Osteoblast (primary cell): ENCODE measurements around the gene SOCS2. TPM values are rescaled to one million over a fixed set of nuclear protein-coding genes. Genes with fewer than 3 reads are reported as not detected.
A peak's percentile ranks its signal among the peaks of the same experiment; 100 is the strongest.

ENCODE experiments used
- DNase-seq: peaks from one replicate; pipeline ENCODE4 v3.0.0; 2011; ENCODE audit warnings: low spot score, mixed read lengths; ENCODE audit not compliant: insufficient read length; ENCODE audit errors: missing footprints
- H2AFZ ChIP-seq: 2 replicates; pipeline ENCODE4 v1.6.0; 2011; ENCODE audit warnings: mild to moderate bottlenecking, low read length
- H3K27ac ChIP-seq: 2 replicates; pipeline ENCODE4 v1.5.1; 2011; ENCODE audit warnings: mild to moderate bottlenecking, low read depth, low read length, moderate library complexity
- H3K27me3 ChIP-seq: 2 replicates; pipeline ENCODE4 v1.6.0; 2012; ENCODE audit warnings: mild to moderate bottlenecking, control low read depth, inconsistent platforms, low read length, moderate library complexity; ENCODE audit not compliant: insufficient read depth
- H3K36me3 ChIP-seq: 2 replicates; pipeline ENCODE4 v1.5.1; 2011; ENCODE audit warnings: mild to moderate bottlenecking, low read length, control low read depth, moderate library complexity; ENCODE audit not compliant: insufficient read depth
- H3K4me1 ChIP-seq: 2 replicates; pipeline ENCODE4 v1.5.1; 2011; ENCODE audit warnings: mild to moderate bottlenecking, low read length, control low read depth, moderate library complexity; ENCODE audit not compliant: insufficient read depth
- H3K4me2 ChIP-seq: 2 replicates; pipeline ENCODE4 v1.6.0; 2011; ENCODE audit warnings: mild to moderate bottlenecking, low read length; ENCODE audit not compliant: insufficient read depth
- H3K4me3 ChIP-seq: fragments of 200-600 bp; sonication (generic); 3 replicates; pipeline ENCODE4 v1.5.1; 2012; ENCODE audit warnings: mild to moderate bottlenecking, low read length, inconsistent platforms; ENCODE audit not compliant: insufficient read depth
- H3K79me2 ChIP-seq: 2 replicates; pipeline ENCODE4 v1.6.0; 2012; ENCODE audit warnings: mild to moderate bottlenecking, low read length, control low read depth, inconsistent platforms; ENCODE audit not compliant: insufficient read depth
- H3K9me3 ChIP-seq: 2 replicates; pipeline ENCODE4 v1.5.1; 2011; ENCODE audit warnings: low read depth, low read length, control low read depth
- H4K20me1 ChIP-seq: 2 replicates; pipeline ENCODE4 v1.6.0; 2012; ENCODE audit warnings: mild to moderate bottlenecking, low read length, control low read depth; ENCODE audit not compliant: insufficient read depth
- CTCF ChIP-seq: IDR thresholded peaks from 2 replicates; pipeline ENCODE4 v1.5.1; 2011; ENCODE audit warnings: mild to moderate bottlenecking, low read depth, low read length, moderate library complexity; ENCODE audit errors: extremely low read depth
- total RNA-seq: library from RNA; depleted of rRNA; stranded (reverse); fragments of >200 nt; gene quantifications from 2 replicates; pipeline ENCODE4 v1.2.3, GENCODE V29; 2012

The SOCS2 gene
- total RNA-seq, 1 donor: 32.6 TPM

GRCh38 chr12:93569301-93569655 lies 3.2 kb upstream of the SOCS2 start:
- no peak overlapping the region for H3K27ac ChIP-seq
- no peak for TF ChIP-seq CTCF
- H3K79me2 ChIP-seq: peaks cover 10% of the 10 kb centered on the region

GRCh38 chr12:93569656-93570551 lies 2.6 kb upstream of the SOCS2 start:
- Histone ChIP-seq H3K27ac (peak overlapping the region; percentile 74), H3K36me3 (peaks cover 2% of the 10 kb centered on the region), H3K27me3 (no peaks in the 10 kb centered on the region), H3K79me2 (peaks cover 14% of the 10 kb centered on the region), H4K20me1 (peaks cover 4% of the 10 kb centered on the region), H3K4me1 (peaks cover 11% of the 10 kb centered on the region), H2AFZ (peak overlapping the region; percentile 78), H3K9me3 (no peaks in the 10 kb centered on the region), H3K4me3 (peak overlapping the region; percentile 91), H3K4me2 (peak overlapping the region; percentile 96)
- peak; percentile 97 for DNase-seq
- TF ChIP-seq CTCF: peak; percentile 80

More at GRCh38 chr12:93569301-93569655, 3.2 kb upstream of the SOCS2 start:
- H2AFZ ChIP-seq: peak overlapping the region; percentile 65
- no peaks in the 10 kb centered on the region for H3K27me3 ChIP-seq
- no peaks in the 10 kb centered on the region for H3K9me3 ChIP-seq
- peak overlapping the region; percentile 91 for H3K4me3 ChIP-seq
- DNase-seq: peak; percentile 92
- H3K4me2 ChIP-seq: peak overlapping the region; percentile 96
- H3K4me1 ChIP-seq: peaks cover 11% of the 10 kb centered on the region
- no peaks in the 10 kb centered on the region for H3K36me3 ChIP-seq
- H4K20me1 ChIP-seq: peaks cover 4% of the 10 kb centered on the region

GRCh38 chr12:93570552-93571364 lies 1.7 kb upstream of the SOCS2 start:
- Histone ChIP-seq H4K20me1 (peaks cover 4% of the 10 kb centered on the region), H3K36me3 (peaks cover 4% of the 10 kb centered on the region), H3K4me3 (peak overlapping the region; percentile 91), H3K4me2 (peak overlapping the region; percentile 96), H3K27ac (peak overlapping the region; percentile 74), H2AFZ (peak overlapping the region; percentile 78), H3K27me3 (no peaks in the 10 kb centered on the region), H3K79me2 (peaks cover 18% of the 10 kb centered on the region), H3K9me3 (no peaks in the 10 kb centered on the region), H3K4me1 (peaks cover 11% of the 10 kb centered on the region)
- DNase-seq: peak; percentile 98
- no peak for TF ChIP-seq CTCF
